ENCODE measurements around the gene ALAS2.

DNA sequence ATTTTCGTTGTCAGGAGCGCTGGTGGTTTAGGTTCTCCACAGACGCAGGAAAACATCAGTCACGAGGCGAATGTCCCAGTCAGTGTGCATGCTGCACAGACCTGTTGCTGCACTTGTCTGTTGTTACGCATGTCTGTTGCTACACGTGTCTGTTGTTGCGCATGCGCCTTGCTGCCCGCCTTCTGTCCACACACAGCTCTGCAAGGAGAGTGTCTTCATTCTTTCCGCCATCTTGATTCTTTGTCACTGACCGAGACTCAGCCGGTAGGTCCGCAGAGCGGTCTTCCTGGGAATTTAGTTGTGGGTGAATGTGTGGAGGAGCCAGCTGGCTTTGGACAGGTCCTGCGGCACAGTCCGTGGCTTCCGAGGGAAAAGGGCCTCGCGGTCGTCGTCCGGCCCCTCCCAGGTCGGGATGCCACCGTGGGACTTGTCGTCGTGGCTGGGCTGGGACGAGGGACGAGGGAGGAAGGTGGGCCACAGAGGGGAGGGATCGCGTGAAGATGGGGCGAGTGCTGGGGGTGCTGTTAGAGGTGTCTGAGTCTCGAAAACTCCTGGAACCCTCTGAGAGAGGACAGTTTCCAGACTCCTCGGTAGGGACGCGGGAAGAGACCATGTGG, 44.2 kb upstream of the ALAS2 start, which contains the start of gene PAGE2B:
- TF ChIP-seq, protein P1, sequence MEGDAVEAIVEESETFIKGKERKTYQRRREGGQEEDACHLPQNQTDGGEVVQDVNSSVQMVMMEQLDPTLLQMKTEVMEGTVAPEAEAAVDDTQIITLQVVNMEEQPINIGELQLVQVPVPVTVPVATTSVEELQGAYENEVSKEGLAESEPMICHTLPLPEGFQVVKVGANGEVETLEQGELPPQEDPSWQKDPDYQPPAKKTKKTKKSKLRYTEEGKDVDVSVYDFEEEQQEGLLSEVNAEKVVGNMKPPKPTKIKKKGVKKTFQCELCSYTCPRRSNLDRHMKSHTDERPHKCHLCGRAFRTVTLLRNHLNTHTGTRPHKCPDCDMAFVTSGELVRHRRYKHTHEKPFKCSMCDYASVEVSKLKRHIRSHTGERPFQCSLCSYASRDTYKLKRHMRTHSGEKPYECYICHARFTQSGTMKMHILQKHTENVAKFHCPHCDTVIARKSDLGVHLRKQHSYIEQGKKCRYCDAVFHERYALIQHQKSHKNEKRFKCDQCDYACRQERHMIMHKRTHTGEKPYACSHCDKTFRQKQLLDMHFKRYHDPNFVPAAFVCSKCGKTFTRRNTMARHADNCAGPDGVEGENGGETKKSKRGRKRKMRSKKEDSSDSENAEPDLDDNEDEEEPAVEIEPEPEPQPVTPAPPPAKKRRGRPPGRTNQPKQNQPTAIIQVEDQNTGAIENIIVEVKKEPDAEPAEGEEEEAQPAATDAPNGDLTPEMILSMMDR (IDR thresholded peaks at IDR 0.05) = no peak
- no peak for TF ChIP-seq EP300 (IDR thresholded peaks at IDR 0.05)

All from stomach (tissue), 4 donors.